Measurements from ENCODE around the gene SYT14.

- TF ChIP-seq CTCF (IDR thresholded peaks at IDR 0.05; ENCODE audit: insufficient read depth, low read length, poor library complexity, severe bottlenecking) (no peak), EZH2phosphoT487 (conservative IDR thresholded peaks at IDR 0.05; ENCODE audit: low read length) (no peak)
Observed at GRCh38 chr1:210072896-210073504, 135.0 kb downstream of the SYT14 start.
